ENCODE data around the gene ARHGEF33.
A peak's percentile ranks its signal among the peaks of the same experiment; 100 is the strongest.

Gene ARHGEF33

DNA sequence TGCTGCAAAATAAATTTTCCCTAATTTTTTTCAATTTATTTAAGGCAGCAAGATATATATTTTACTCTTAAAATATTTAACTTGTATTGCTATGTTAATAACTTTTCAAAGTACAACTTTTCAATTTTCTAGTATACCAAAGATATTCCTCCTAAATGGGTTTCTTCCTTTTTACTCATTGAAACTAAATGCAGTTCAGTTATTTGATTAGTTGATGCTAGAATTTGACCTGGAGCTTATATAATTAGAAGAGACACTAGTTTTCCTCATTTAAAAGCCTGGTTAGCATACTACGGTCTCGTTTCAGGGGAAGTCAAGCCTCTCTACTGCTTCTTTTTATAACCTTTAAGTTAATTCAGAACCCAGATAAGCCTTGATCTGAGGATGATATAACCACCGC lies at the start of gene ARHGEF33:
TSS of gene ARHGEF33 (plus strand) at position 301 of the 400 bp plus-strand sequence. CDS start 29,573 bp downstream, outside the sequence.
- no peak within 1 kb of the TSS for H3K27ac ChIP-seq
- TF ChIP-seq, protein P1, sequence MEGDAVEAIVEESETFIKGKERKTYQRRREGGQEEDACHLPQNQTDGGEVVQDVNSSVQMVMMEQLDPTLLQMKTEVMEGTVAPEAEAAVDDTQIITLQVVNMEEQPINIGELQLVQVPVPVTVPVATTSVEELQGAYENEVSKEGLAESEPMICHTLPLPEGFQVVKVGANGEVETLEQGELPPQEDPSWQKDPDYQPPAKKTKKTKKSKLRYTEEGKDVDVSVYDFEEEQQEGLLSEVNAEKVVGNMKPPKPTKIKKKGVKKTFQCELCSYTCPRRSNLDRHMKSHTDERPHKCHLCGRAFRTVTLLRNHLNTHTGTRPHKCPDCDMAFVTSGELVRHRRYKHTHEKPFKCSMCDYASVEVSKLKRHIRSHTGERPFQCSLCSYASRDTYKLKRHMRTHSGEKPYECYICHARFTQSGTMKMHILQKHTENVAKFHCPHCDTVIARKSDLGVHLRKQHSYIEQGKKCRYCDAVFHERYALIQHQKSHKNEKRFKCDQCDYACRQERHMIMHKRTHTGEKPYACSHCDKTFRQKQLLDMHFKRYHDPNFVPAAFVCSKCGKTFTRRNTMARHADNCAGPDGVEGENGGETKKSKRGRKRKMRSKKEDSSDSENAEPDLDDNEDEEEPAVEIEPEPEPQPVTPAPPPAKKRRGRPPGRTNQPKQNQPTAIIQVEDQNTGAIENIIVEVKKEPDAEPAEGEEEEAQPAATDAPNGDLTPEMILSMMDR (conservative IDR thresholded peaks at IDR 0.05; ENCODE audit: low read depth), result no peak
- CTCF ChIA-PET, result no interaction called here
- DNase-seq (ENCODE audit: low spot score), result no peak
- POLR2A ChIA-PET (ENCODE audit: low non-redundant PET), result no interaction called here

DNA sequence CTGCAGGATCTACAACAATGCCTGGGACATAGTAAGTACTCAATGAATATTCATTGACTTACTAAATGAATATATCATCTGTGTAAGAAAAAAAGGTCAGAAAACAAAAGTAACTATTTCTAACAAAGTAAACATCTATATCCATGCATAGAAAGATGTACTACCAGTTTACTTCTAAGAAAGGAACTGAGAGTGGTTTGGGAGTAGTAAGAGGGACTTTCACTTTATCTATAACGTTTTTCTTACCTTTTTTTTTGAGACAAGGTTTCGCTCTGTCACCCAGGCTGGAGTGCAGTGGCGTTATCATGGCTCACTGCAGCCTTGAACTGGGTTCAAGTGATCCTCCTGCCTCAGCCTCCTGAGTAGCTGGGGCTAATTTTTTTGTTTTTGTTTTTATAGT lies 39.6 kb upstream of the ARHGEF33 start:
- TF ChIP-seq, protein P1 (conservative IDR thresholded peaks at IDR 0.05; ENCODE audit: low read depth), result no peak
- DNase-seq (ENCODE audit: low spot score), result no peak
- CTCF ChIA-PET, result no interaction called here
- no peak overlapping the region for H3K27ac ChIP-seq
- POLR2A ChIA-PET (ENCODE audit: low non-redundant PET), result no interaction called here

DNA sequence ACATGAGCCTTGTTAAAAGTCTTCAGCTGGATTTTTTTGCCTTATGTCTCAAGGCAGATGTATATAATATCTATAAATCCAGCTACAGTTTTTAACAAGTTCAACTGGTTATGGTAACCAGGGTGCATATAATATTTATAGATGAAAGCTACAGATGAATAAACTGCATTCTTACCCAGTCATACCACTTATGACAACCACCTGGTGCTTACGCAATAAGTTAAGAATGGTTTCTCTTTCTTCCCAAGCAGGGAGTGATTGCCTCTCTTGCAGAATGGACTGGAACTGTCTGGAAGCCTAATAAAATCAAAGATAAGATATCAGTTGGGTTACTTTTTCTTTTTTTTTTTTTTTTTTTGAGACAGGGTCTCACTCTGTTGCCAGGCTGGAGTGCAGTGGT lies 33.5 kb upstream of the ARHGEF33 start:
- CTCF ChIA-PET, result interaction anchor here (0.7 kb wide), 1 partner anchor 11 kb away, joined by 4 read pairs; no protein-coding TSS in a partner anchor
- DNase-seq (ENCODE audit: low spot score), result peak; percentile 45
- POLR2A ChIA-PET (ENCODE audit: low non-redundant PET), result interaction anchor here (0.5 kb wide), 1 partner anchor 13 kb away, joined by 3 read pairs; no protein-coding TSS in a partner anchor
- no peak overlapping the region for H3K27ac ChIP-seq
- TF ChIP-seq, protein P1 (conservative IDR thresholded peaks at IDR 0.05; ENCODE audit: low read depth), result no peak

DNA sequence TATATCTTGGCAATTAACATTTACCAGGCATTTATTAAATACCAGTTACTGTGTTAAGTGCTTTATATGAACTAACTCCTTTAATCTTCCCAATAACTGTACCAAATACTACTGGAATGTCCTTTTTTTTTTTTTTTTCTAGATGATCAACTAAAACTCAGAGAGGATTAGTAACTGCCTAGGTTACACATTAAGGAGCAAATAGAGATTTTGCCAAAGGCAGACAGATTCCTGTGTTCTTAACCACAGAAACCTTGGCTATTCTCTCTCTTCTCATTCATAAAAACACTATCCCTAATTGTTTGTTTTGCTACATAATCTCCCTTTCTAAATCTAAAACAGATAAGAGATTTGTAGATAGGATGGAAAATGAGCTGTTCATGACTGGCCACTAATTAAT lies 27.2 kb upstream of the ARHGEF33 start:
- DNase-seq (ENCODE audit: low spot score), result no peak
- CTCF ChIA-PET, result no interaction called here
- TF ChIP-seq, protein P1 (conservative IDR thresholded peaks at IDR 0.05; ENCODE audit: low read depth), result no peak
- POLR2A ChIA-PET (ENCODE audit: low non-redundant PET), result no interaction called here
- no peak overlapping the region for H3K27ac ChIP-seq

DNA sequence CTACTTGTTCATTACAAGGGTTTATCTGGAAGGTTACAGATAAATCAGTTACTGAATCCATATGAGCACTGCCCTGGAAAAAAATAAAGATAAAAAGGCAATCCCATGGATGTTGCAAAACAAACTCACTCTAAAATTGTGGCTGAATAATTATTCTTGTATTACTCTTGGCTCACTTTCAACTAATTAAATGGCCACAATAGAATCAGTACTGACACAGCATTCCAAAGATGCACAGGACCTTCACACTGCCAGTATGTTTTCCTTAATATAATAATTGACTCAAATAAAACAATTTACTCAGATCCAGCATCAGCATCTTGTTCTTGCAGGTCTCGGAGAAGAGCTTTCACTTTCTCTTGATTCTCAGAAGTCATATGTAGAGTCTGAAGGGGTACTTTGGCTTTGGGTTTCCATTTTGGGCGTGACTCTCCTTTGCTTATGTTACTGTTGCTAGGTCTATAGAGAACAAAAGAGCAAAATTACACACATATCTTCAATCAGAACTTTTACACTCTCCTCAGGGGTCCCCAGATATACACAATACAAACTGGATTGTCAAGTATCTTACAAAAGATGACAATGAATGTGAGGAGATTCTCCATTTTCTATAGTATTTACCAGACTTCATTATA lies 26.5 kb upstream of the ARHGEF33 start:
- H3K27ac ChIP-seq, result no peak overlapping the region
- CTCF ChIA-PET, result no interaction called here
- POLR2A ChIA-PET (ENCODE audit: low non-redundant PET), result interaction anchor here (0.6 kb wide), 1 partner anchor 11 kb away, joined by 5 read pairs; no protein-coding TSS in a partner anchor

DNA sequence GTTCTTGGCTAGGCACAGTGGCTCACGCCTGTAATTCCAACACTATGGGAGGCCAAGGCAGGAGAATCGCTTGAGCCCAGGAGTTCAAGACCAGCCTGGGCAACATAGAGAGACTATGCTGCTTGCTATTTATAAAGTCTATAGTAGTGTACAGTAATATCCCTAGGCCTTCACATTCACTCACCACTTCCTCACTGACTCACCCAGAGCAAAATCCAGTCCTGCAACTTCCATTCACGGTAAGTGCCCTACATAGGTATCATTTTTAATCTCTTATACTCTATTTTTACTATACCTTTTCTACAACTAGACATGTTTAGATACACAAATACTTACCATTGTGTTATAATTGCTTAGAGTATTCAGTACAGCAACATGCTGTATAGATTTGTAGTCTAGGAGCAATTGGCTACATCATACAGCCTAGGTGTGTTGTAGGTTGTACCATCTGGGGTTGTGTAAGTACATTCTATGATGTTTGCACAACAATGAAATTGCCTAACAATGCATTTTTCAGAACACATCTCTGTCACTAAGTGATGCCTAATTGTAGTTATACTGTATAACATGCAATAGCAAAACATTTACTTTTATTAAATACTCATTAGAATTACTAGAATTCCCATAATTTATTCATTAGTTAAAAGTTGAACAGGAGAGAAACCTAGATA lies 22.8 kb upstream of the ARHGEF33 start:
- DNase-seq (ENCODE audit: low spot score), result peak; percentile 18
- TF ChIP-seq, protein P1 (conservative IDR thresholded peaks at IDR 0.05; ENCODE audit: low read depth), result no peak
- ChIA-PET CTCF (no interaction called here), POLR2A (ENCODE audit: low non-redundant PET) (no interaction called here)
- no peak overlapping the region for H3K27ac ChIP-seq

More for the DNA sequence above, 26.5 kb upstream of the ARHGEF33 start:
- DNase-seq (ENCODE audit: low spot score), result no peak
- TF ChIP-seq, protein P1 (conservative IDR thresholded peaks at IDR 0.05; ENCODE audit: low read depth), result no peak
